Esophagus muscularis mucosa (tissue), 4 donors: ENCODE data around the gene PSMD11. TPM values are rescaled to one million over a fixed set of nuclear protein-coding genes. Genes with fewer than 3 reads are reported as not detected.

Experiments
- DNase-seq: peaks from one replicate; pipeline ENCODE4 v3.0.0-alpha.2; 2017; ENCODE audit errors: extremely low spot score
- H3K27ac ChIP-seq, 4 donors: fragments of 200-600 bp; sonication (generic); replicated peaks in 1 of 4; 1 replicate in 3 of 4; 2 replicates in 1 of 4; pipeline ENCODE4 v1.5.1; 2016 to 2019; ENCODE audit warnings: mild to moderate bottlenecking in 1 of 4
- H3K27me3 ChIP-seq, 4 donors: fragments of 200-600 bp; sonication (generic); one replicate each; pipeline versions ENCODE4 v1.5.1 to v1.6.0; 2016 to 2019
- H3K36me3 ChIP-seq, 4 donors: fragments of 200-600 bp; sonication (generic); one replicate each; pipeline ENCODE4 v1.5.1; 2016 to 2019
- H3K4me1 ChIP-seq, 4 donors: fragments of 200-600 bp; sonication (generic); one replicate each; pipeline ENCODE4 v1.5.1; 2016 to 2019
- H3K4me3 ChIP-seq, 4 donors: fragments of 200-600 bp; sonication (generic); 1 replicate in 2 of 4; 2 replicates in 2 of 4; pipeline ENCODE4 v1.5.1; 2016 to 2019; ENCODE audit warnings: mild to moderate bottlenecking in 4 of 4, moderate library complexity in 1 of 4
- H3K9me3 ChIP-seq, 4 donors: fragments of 200-600 bp; sonication (generic); 1 replicate in 3 of 4; 2 replicates in 1 of 4; pipeline ENCODE4 v1.5.1; 2016 to 2019
- CTCF ChIP-seq, 3 experiments: fragments of 200-600 bp in 2 of 3; fragments of 450-650 bp in 1 of 3; sonication (generic) in 2 of 3; IDR thresholded peaks; one replicate each; pipeline ENCODE4 v1.5.1; 2017 to 2019; ENCODE audit warnings: antibody characterized with exemption in 3 of 3, mild to moderate bottlenecking in 2 of 3, moderate library complexity in 1 of 3
- EP300 ChIP-seq: sonication (generic); formaldehyde crosslinking; IDR thresholded peaks from one replicate; pipeline ENCODE4 v1.6.1; 2017; ENCODE audit warnings: antibody characterized with exemption
- POLR2A ChIP-seq: fragments of 450-650 bp; IDR thresholded peaks from one replicate; pipeline ENCODE4 v1.6.1; 2017; ENCODE audit warnings: antibody characterized with exemption, moderate library complexity, mild to moderate bottlenecking, low read depth
- POLR2AphosphoS5 ChIP-seq, 2 donors: sonication (generic); formaldehyde crosslinking; IDR thresholded peaks; one replicate each; pipeline ENCODE4 v1.6.1; 2017; ENCODE audit warnings: antibody characterized with exemption in 2 of 2
- WGBS: methylation state at CpG from one replicate; pipeline ENCODE4 v1.1.5; 2018; 5-methylcytosine and 5-hydroxymethylcytosine counted together
- intact Hi-C: fragments of 100-400 bp; cut with DNase I; formaldehyde crosslinking; loops from one replicate; pipeline ENCODE4 v1.15.1; 2023
- total RNA-seq, 4 donors: library from RNA; depleted of rRNA; stranded (reverse); fragments of >200 nt; gene quantifications; one replicate each; pipeline versions ENCODE4 v1.1.0 to v1.2.1, GENCODE V29; 2016

PSMD11 gene
- total RNA-seq, 4 donors from 2014 or later, result 39.9 to 70.2 (median 64.7) TPM

- TF ChIP-seq CTCF (IDR thresholded peaks at IDR 0.05) (no peak), POLR2A (no peak), EP300 (no peak), POLR2AphosphoS5 (IDR thresholded peaks at IDR 0.05) (no peak)
- H3K27me3 ChIP-seq, result no peaks in the 10 kb centered on the region
- no peaks in the 10 kb centered on the region for H3K9me3 ChIP-seq
- H3K36me3 ChIP-seq, result peaks cover 50 to 100% (median 86%) of the 10 kb centered on the region in 4 donors
- intact Hi-C loops, result no loop called here
- no peak for DNase-seq
- 92% methylated on average over 2 of the region's 2 CpGs for WGBS
- H3K4me3 ChIP-seq, result no peak overlapping the region
- H3K4me1 ChIP-seq, result peaks cover 2 to 6% (median 6%) of the 10 kb centered on the region in 4 donors
- H3K27ac ChIP-seq, result no peak overlapping the region
Measured at GRCh38 chr17:32451879-32452278, 7.6 kb downstream of the PSMD11 start.

DNA sequence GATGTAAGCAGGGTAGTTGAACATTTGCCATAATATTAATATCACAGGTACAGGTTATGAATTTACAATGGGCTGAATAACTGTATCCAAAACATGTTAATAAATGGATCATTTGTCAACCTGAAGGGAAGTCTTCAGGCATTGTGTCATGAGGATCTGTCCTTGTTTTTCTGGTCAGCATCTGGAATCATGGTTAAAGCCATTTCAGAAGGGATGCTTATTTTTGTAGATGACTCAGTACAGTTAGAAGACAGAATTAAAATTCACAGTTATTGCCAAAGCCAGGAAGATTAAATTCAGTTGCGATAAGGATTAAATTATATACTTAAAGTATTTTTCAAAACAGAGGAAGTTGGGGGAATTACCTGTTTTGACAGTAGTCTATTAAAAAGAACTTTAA lies 8.0 kb downstream of the PSMD11 start:
- WGBS, result 88% methylated on average over 1 of the region's 1 CpG
- intact Hi-C loops, result no loop called here
- peaks cover 54 to 100% (median 88%) of the 10 kb centered on the region in 4 donors for H3K36me3 ChIP-seq

GRCh38 chr17:32453370-32453769 lies 9.1 kb downstream of the PSMD11 start:
- Histone ChIP-seq H3K4me3 (no peak overlapping the region), H3K4me1 (peaks cover 0 to 4% (median 1%) of the 10 kb centered on the region in 4 donors), H3K9me3 (no peaks in the 10 kb centered on the region), H3K27me3 (no peaks in the 10 kb centered on the region), H3K27ac (no peak overlapping the region), H3K36me3 (peaks cover 58 to 100% (median 92%) of the 10 kb centered on the region in 4 donors)
- intact Hi-C loops, result no loop called here
- no peak for DNase-seq
- TF ChIP-seq POLR2AphosphoS5 (IDR thresholded peaks at IDR 0.05) (no peak), EP300 (no peak), POLR2A (no peak), CTCF (IDR thresholded peaks at IDR 0.05) (no peak)
- WGBS, result 88% methylated on average over 2 of the region's 2 CpGs

More for the DNA sequence above, 8.0 kb downstream of the PSMD11 start:
- no peaks in the 10 kb centered on the region for H3K27me3 ChIP-seq
- peaks cover 0 to 4% (median 2%) of the 10 kb centered on the region in 4 donors for H3K4me1 ChIP-seq
- H3K9me3 ChIP-seq, result no peaks in the 10 kb centered on the region
- H3K27ac ChIP-seq, result no peak overlapping the region
- H3K4me3 ChIP-seq, result no peak overlapping the region
- no peak for TF ChIP-seq CTCF (IDR thresholded peaks at IDR 0.05)
- no peak for TF ChIP-seq EP300
- DNase-seq, result no peak

GRCh38 chr17:32458371-32458770 lies 14.1 kb downstream of the PSMD11 start:
- Histone ChIP-seq H3K36me3 (peaks cover 60 to 94% (median 86%) of the 10 kb centered on the region in 4 donors), H3K4me3 (no peak overlapping the region)
- no peak for TF ChIP-seq POLR2A
- no peak for TF ChIP-seq POLR2AphosphoS5 (IDR thresholded peaks at IDR 0.05)
- no peak for TF ChIP-seq CTCF (IDR thresholded peaks at IDR 0.05)
- TF ChIP-seq EP300, result no peak

GRCh38 chr17:32460054-32460453 lies 15.7 kb downstream of the PSMD11 start:
- H3K4me1 ChIP-seq, result peaks cover 0 to 3% (median 0%) of the 10 kb centered on the region in 4 donors
- no peaks in the 10 kb centered on the region for H3K9me3 ChIP-seq
- H3K4me3 ChIP-seq, result no peak overlapping the region
- H3K36me3 ChIP-seq, result peaks cover 60 to 94% (median 85%) of the 10 kb centered on the region in 4 donors
- no peaks in the 10 kb centered on the region for H3K27me3 ChIP-seq
- H3K27ac ChIP-seq, result no peak overlapping the region
- WGBS, result 92% methylated on average over 4 of the region's 4 CpGs
- TF ChIP-seq POLR2A (no peak), CTCF (IDR thresholded peaks at IDR 0.05) (no peak), POLR2AphosphoS5 (IDR thresholded peaks at IDR 0.05) (no peak), EP300 (no peak)
- intact Hi-C loops, result no loop called here
- no peak for DNase-seq

More at GRCh38 chr17:32458371-32458770, 14.1 kb downstream of the PSMD11 start:
- Histone ChIP-seq H3K9me3 (no peaks in the 10 kb centered on the region), H3K27ac (no peak overlapping the region), H3K4me1 (peaks cover 0 to 3% (median 0%) of the 10 kb centered on the region in 4 donors), H3K27me3 (no peaks in the 10 kb centered on the region)
- intact Hi-C loops, result no loop called here
- no peak for DNase-seq
